ENCODE data around the gene PSME4. TPM values are rescaled to one million over a fixed set of nuclear protein-coding genes. Genes with fewer than 3 reads are reported as not detected.

Gene PSME4
- total RNA-seq, 1 donor from 2014 or later, result 31.3 TPM

DNA sequence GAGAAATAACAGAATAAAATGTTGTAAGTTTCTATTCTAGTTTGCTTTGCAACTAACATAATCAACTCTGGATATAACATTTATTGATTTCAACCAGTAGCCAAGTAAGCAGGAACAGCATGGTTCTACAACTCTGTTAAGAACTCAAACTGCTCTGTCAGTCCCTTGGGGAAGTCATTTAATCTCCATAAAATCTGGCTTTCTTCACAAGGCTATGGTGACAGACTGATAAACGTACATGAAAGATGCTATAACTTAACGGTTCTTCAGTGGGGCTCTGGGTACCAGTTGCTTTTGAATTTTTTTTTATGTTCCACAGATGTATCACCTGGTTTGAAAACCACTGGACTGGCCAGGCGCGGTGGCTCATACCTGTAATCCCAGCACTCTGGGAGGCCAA, 10.3 kb downstream of the PSME4 start:
- H3K36me3 ChIP-seq (ENCODE audit: control insufficient read depth, insufficient read depth, low read length), result no peaks in the 10 kb centered on the region
- no peak for FAIRE-seq
- no peak overlapping the region for H3K4me3 ChIP-seq (ENCODE audit: low read depth, low read length)
- TF ChIP-seq CTCF (IDR thresholded peaks at IDR 0.05; ENCODE audit: insufficient read depth, low read length, severe bottlenecking), result no peak
- H3K27me3 ChIP-seq (ENCODE audit: control insufficient read depth, insufficient read depth, low read length), result no peaks in the 10 kb centered on the region
- no peak for DNase-seq (ENCODE audit: low read depth)

DNA sequence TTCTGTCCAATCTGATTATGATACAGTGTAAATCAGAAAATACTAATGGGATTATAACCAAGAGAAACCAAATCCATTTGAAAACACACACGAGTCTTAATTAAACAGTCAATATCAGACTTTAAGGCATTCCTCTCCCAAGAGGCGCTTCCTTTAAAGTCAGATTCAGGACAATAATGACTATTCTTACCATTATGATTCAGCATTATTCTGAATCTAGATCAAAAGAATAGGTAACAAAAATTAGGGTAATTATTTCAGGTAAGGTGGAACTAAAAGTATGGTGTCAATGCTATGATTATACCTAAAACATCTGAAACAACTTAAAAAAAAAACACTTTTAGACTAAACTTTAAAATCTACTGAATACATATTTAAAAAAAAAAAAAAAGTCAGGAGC, 12.3 kb downstream of the PSME4 start:
- no peaks in the 10 kb centered on the region for H3K36me3 ChIP-seq (ENCODE audit: control insufficient read depth, insufficient read depth, low read length)
- no peak overlapping the region for H3K4me3 ChIP-seq (ENCODE audit: low read depth, low read length)
- H3K27me3 ChIP-seq (ENCODE audit: control insufficient read depth, insufficient read depth, low read length), result no peaks in the 10 kb centered on the region
- DNase-seq (ENCODE audit: low read depth) (no peak), FAIRE-seq (no peak)
- TF ChIP-seq CTCF (IDR thresholded peaks at IDR 0.05; ENCODE audit: insufficient read depth, low read length, severe bottlenecking), result no peak

DNA sequence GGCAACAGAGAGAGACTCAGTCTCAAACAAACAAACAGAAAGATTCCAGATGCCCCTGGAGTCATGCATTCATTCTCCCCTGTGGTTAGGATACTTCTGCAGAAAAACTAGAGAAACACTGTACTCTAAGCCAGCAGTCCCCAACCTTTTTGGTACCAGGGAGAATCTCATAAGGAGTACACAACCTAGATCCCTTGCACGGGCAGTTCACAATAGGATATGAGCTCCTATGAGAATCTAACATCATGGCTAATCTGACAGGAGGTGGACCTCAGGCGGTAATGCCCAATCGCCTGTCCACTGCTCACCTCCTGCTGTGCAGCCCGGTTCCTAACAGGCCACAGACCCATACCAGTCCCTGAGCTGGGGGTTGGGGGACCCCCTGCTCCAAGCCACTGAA, 18.3 kb downstream of the PSME4 start:
- H3K27me3 ChIP-seq (ENCODE audit: control insufficient read depth, insufficient read depth, low read length), result no peaks in the 10 kb centered on the region
- no peaks in the 10 kb centered on the region for H3K36me3 ChIP-seq (ENCODE audit: control insufficient read depth, insufficient read depth, low read length)
- no peak for FAIRE-seq
- no peak for DNase-seq (ENCODE audit: low read depth)
- no peak overlapping the region for H3K4me3 ChIP-seq (ENCODE audit: low read depth, low read length)
- no peak for TF ChIP-seq CTCF (IDR thresholded peaks at IDR 0.05; ENCODE audit: insufficient read depth, low read length, severe bottlenecking)

GRCh38 chr2:53949457-53949856, 21.3 kb downstream of the PSME4 start:
- FAIRE-seq (no peak), DNase-seq (ENCODE audit: low read depth) (peak; percentile 67)
- Histone ChIP-seq H3K4me3 (ENCODE audit: low read depth, low read length) (no peak overlapping the region), H3K27me3 (ENCODE audit: control insufficient read depth, insufficient read depth, low read length) (no peaks in the 10 kb centered on the region), H3K36me3 (ENCODE audit: control insufficient read depth, insufficient read depth, low read length) (peaks cover 4% of the 10 kb centered on the region)
- no peak for TF ChIP-seq CTCF (IDR thresholded peaks at IDR 0.05; ENCODE audit: insufficient read depth, low read length, severe bottlenecking)

DNA sequence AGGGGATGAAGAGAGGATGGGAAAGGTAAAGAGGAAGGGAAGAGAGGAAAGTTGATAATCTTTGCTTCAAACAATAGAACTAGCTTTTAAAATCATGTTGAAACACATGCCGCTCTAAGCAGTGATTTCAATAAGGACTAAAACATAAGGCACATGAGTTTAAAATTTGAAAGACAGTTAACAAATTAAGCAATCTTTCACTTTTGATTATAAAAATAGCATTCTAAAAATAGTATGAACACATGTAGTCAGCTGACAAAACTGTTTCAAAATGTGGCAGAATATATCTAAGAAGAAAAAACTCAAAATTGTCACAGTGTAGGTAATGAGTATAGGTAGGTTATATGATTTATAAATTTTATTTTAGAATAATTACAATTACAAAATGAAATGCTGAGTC, 25.3 kb downstream of the PSME4 start:
- DNase-seq (ENCODE audit: low read depth) (no peak), FAIRE-seq (no peak)
- Histone ChIP-seq H3K4me3 (ENCODE audit: low read depth, low read length) (no peak overlapping the region), H3K27me3 (ENCODE audit: control insufficient read depth, insufficient read depth, low read length) (no peaks in the 10 kb centered on the region), H3K36me3 (ENCODE audit: control insufficient read depth, insufficient read depth, low read length) (peaks cover 4% of the 10 kb centered on the region)
- TF ChIP-seq CTCF (IDR thresholded peaks at IDR 0.05; ENCODE audit: insufficient read depth, low read length, severe bottlenecking), result no peak

GRCh38 chr2:53944542-53944941, 26.3 kb downstream of the PSME4 start:
- TF ChIP-seq CTCF (IDR thresholded peaks at IDR 0.05; ENCODE audit: insufficient read depth, low read length, severe bottlenecking), result no peak
- Histone ChIP-seq H3K4me3 (ENCODE audit: low read depth, low read length) (no peak overlapping the region), H3K27me3 (ENCODE audit: control insufficient read depth, insufficient read depth, low read length) (no peaks in the 10 kb centered on the region), H3K36me3 (ENCODE audit: control insufficient read depth, insufficient read depth, low read length) (peaks cover 4% of the 10 kb centered on the region)
- DNase-seq (ENCODE audit: low read depth) (no peak), FAIRE-seq (no peak)
